Measurements from ENCODE around the gene PSME1.

Gene PSME1

GRCh38 chr14:24117179-24117578, 18.8 kb upstream of the PSME1 start:
- Histone ChIP-seq H3K27ac (ENCODE audit: low read depth, low read length) (no peak overlapping the region), H3K27me3 (ENCODE audit: control insufficient read depth, insufficient read depth, low read length) (no peaks in the 10 kb centered on the region), H3K4me1 (ENCODE audit: control insufficient read depth, insufficient read depth, low read length) (0 out of 2 replicates have a peak, but pooled peaks cover 6% of the 10 kb centered on the region), H3K9me3 (ENCODE audit: control insufficient read depth, insufficient read depth, low read depth, low read length) (no peaks in the 10 kb centered on the region), H3K4me3 (ENCODE audit: low read depth, low read length) (no peak overlapping the region), H3K9ac (ENCODE audit: low read length) (no peak overlapping the region), H3K36me3 (ENCODE audit: control insufficient read depth, insufficient read depth, low read length) (peaks cover 49% of the 10 kb centered on the region)

GRCh38 chr14:24119691-24120090, 16.3 kb upstream of the PSME1 start:
- no peak overlapping the region for H3K27ac ChIP-seq (ENCODE audit: low read depth, low read length)
- peaks cover 66% of the 10 kb centered on the region for H3K36me3 ChIP-seq (ENCODE audit: control insufficient read depth, insufficient read depth, low read length)
- H3K9me3 ChIP-seq (ENCODE audit: control insufficient read depth, insufficient read depth, low read depth, low read length): no peaks in the 10 kb centered on the region
- no peak overlapping the region for H3K9ac ChIP-seq (ENCODE audit: low read length)
- no peaks in the 10 kb centered on the region for H3K27me3 ChIP-seq (ENCODE audit: control insufficient read depth, insufficient read depth, low read length)
- H3K4me1 ChIP-seq (ENCODE audit: control insufficient read depth, insufficient read depth, low read length): 0 out of 2 replicates have a peak, but pooled peaks cover 6% of the 10 kb centered on the region
- H3K4me3 ChIP-seq (ENCODE audit: low read depth, low read length): no peak overlapping the region

- Histone ChIP-seq H3K36me3 (ENCODE audit: control insufficient read depth, insufficient read depth, low read length) (peaks cover 66% of the 10 kb centered on the region), H3K4me1 (ENCODE audit: control insufficient read depth, insufficient read depth, low read length) (no peaks in the 10 kb centered on the region), H3K27me3 (ENCODE audit: control insufficient read depth, insufficient read depth, low read length) (no peaks in the 10 kb centered on the region), H3K4me3 (ENCODE audit: low read depth, low read length) (no peak overlapping the region), H3K9ac (ENCODE audit: low read length) (no peak overlapping the region), H3K9me3 (ENCODE audit: control insufficient read depth, insufficient read depth, low read depth, low read length) (no peaks in the 10 kb centered on the region), H3K27ac (ENCODE audit: low read depth, low read length) (no peak overlapping the region)
These were observed 14.8 kb upstream of the PSME1 start for GRCh38 chr14:24121210-24121609.

- peaks cover 57% of the 10 kb centered on the region for H3K36me3 ChIP-seq (ENCODE audit: control insufficient read depth, insufficient read depth, low read length)
- no peak overlapping the region for H3K4me3 ChIP-seq (ENCODE audit: low read depth, low read length)
- no peak overlapping the region for H3K27ac ChIP-seq (ENCODE audit: low read depth, low read length)
- no peaks in the 10 kb centered on the region for H3K27me3 ChIP-seq (ENCODE audit: control insufficient read depth, insufficient read depth, low read length)
- no peaks in the 10 kb centered on the region for H3K9me3 ChIP-seq (ENCODE audit: control insufficient read depth, insufficient read depth, low read depth, low read length)
- H3K9ac ChIP-seq (ENCODE audit: low read length): no peak overlapping the region
- no peaks in the 10 kb centered on the region for H3K4me1 ChIP-seq (ENCODE audit: control insufficient read depth, insufficient read depth, low read length)
These were observed 13.6 kb upstream of the PSME1 start for GRCh38 chr14:24122416-24122815.

- no peaks in the 10 kb centered on the region for H3K4me1 ChIP-seq (ENCODE audit: control insufficient read depth, insufficient read depth, low read length)
- H3K36me3 ChIP-seq (ENCODE audit: control insufficient read depth, insufficient read depth, low read length): peaks cover 52% of the 10 kb centered on the region
- H3K4me3 ChIP-seq (ENCODE audit: low read depth, low read length): no peak overlapping the region
- no peaks in the 10 kb centered on the region for H3K27me3 ChIP-seq (ENCODE audit: control insufficient read depth, insufficient read depth, low read length)
- no peaks in the 10 kb centered on the region for H3K9me3 ChIP-seq (ENCODE audit: control insufficient read depth, insufficient read depth, low read depth, low read length)
- no peak overlapping the region for H3K27ac ChIP-seq (ENCODE audit: low read depth, low read length)
- no peak overlapping the region for H3K9ac ChIP-seq (ENCODE audit: low read length)
These were observed 13.1 kb upstream of the PSME1 start for GRCh38 chr14:24122898-24123297.

- no peak overlapping the region for H3K9ac ChIP-seq (ENCODE audit: low read length)
- H3K27me3 ChIP-seq (ENCODE audit: control insufficient read depth, insufficient read depth, low read length): no peaks in the 10 kb centered on the region
- no peaks in the 10 kb centered on the region for H3K9me3 ChIP-seq (ENCODE audit: control insufficient read depth, insufficient read depth, low read depth, low read length)
- H3K27ac ChIP-seq (ENCODE audit: low read depth, low read length): no peak overlapping the region
- H3K36me3 ChIP-seq (ENCODE audit: control insufficient read depth, insufficient read depth, low read length): peaks cover 44% of the 10 kb centered on the region
- H3K4me1 ChIP-seq (ENCODE audit: control insufficient read depth, insufficient read depth, low read length): no peaks in the 10 kb centered on the region
- H3K4me3 ChIP-seq (ENCODE audit: low read depth, low read length): no peak overlapping the region
These were observed 12.3 kb upstream of the PSME1 start for GRCh38 chr14:24123424-24124417.

- no peaks in the 10 kb centered on the region for H3K4me1 ChIP-seq (ENCODE audit: control insufficient read depth, insufficient read depth, low read length)
- H3K36me3 ChIP-seq (ENCODE audit: control insufficient read depth, insufficient read depth, low read length): peaks cover 17% of the 10 kb centered on the region
- H3K9ac ChIP-seq (ENCODE audit: low read length): no peak overlapping the region
- no peak overlapping the region for H3K27ac ChIP-seq (ENCODE audit: low read depth, low read length)
- H3K9me3 ChIP-seq (ENCODE audit: control insufficient read depth, insufficient read depth, low read depth, low read length): no peaks in the 10 kb centered on the region
- no peaks in the 10 kb centered on the region for H3K27me3 ChIP-seq (ENCODE audit: control insufficient read depth, insufficient read depth, low read length)
- H3K4me3 ChIP-seq (ENCODE audit: low read depth, low read length): no peak overlapping the region
These were observed 9.1 kb upstream of the PSME1 start for GRCh38 chr14:24126939-24127338.

GRCh38 chr14:24127673-24128072, 8.3 kb upstream of the PSME1 start:
- no peak overlapping the region for H3K27ac ChIP-seq (ENCODE audit: low read depth, low read length)
- peaks cover 13% of the 10 kb centered on the region for H3K36me3 ChIP-seq (ENCODE audit: control insufficient read depth, insufficient read depth, low read length)
- H3K9me3 ChIP-seq (ENCODE audit: control insufficient read depth, insufficient read depth, low read depth, low read length): no peaks in the 10 kb centered on the region
- no peaks in the 10 kb centered on the region for H3K27me3 ChIP-seq (ENCODE audit: control insufficient read depth, insufficient read depth, low read length)
- H3K4me3 ChIP-seq (ENCODE audit: low read depth, low read length): no peak overlapping the region
- no peaks in the 10 kb centered on the region for H3K4me1 ChIP-seq (ENCODE audit: control insufficient read depth, insufficient read depth, low read length)
- H3K9ac ChIP-seq (ENCODE audit: low read length): no peak overlapping the region

- Histone ChIP-seq H3K9ac (ENCODE audit: low read length) (no peak overlapping the region), H3K27ac (ENCODE audit: low read depth, low read length) (no peak overlapping the region), H3K27me3 (ENCODE audit: control insufficient read depth, insufficient read depth, low read length) (no peaks in the 10 kb centered on the region), H3K9me3 (ENCODE audit: control insufficient read depth, insufficient read depth, low read depth, low read length) (no peaks in the 10 kb centered on the region), H3K36me3 (ENCODE audit: control insufficient read depth, insufficient read depth, low read length) (no peaks in the 10 kb centered on the region), H3K4me3 (ENCODE audit: low read depth, low read length) (no peak overlapping the region), H3K4me1 (ENCODE audit: control insufficient read depth, insufficient read depth, low read length) (no peaks in the 10 kb centered on the region)
These were observed 6.5 kb upstream of the PSME1 start for GRCh38 chr14:24129410-24129998.

GRCh38 chr14:24130380-24130716, 5.6 kb upstream of the PSME1 start, which contains the start of gene FITM1:
TSS of gene FITM1 (plus strand) at chr14:24130659. CDS start at chr14:24131564, 905 bp downstream.
- no peak within 1 kb of the TSS for H3K27ac ChIP-seq (ENCODE audit: low read depth, low read length)
- no peak within 1 kb of the TSS for H3K9ac ChIP-seq (ENCODE audit: low read length)
- H3K36me3 ChIP-seq (ENCODE audit: control insufficient read depth, insufficient read depth, low read length): no peaks in the 10 kb centered on the region
- no peak within 1 kb of the TSS for H3K4me3 ChIP-seq (ENCODE audit: low read depth, low read length)
- H3K4me1 ChIP-seq (ENCODE audit: control insufficient read depth, insufficient read depth, low read length): peaks cover 3% of the 10 kb centered on the region; the same call in 1 of the 2 replicates
- no peaks in the 10 kb centered on the region for H3K9me3 ChIP-seq (ENCODE audit: control insufficient read depth, insufficient read depth, low read depth, low read length)
- no peaks in the 10 kb centered on the region for H3K27me3 ChIP-seq (ENCODE audit: control insufficient read depth, insufficient read depth, low read length)

All from HUES6 (cell line).